Choroid plexus epithelial cell (primary cell): ENCODE measurements around the gene USF1.

Experiments
- DNase-seq: peaks from one replicate; pipeline ENCODE4 v3.0.0-alpha.2; 2010; ENCODE audit warnings: low read depth
- H3K4me3 ChIP-seq: 2 replicates; pipeline ENCODE4 v1.5.1; 2011; ENCODE audit warnings: low read depth, mild to moderate bottlenecking, control low read depth, low read length, moderate library complexity
- TF ChIP-seq, protein P1 (sequence below): conservative IDR thresholded peaks from 2 replicates; pipeline ENCODE4 v1.5.1; 2011; ENCODE audit warnings: low read depth, mild to moderate bottlenecking, control low read depth, inconsistent platforms, low read length, moderate library complexity

The USF1 gene

DNA sequence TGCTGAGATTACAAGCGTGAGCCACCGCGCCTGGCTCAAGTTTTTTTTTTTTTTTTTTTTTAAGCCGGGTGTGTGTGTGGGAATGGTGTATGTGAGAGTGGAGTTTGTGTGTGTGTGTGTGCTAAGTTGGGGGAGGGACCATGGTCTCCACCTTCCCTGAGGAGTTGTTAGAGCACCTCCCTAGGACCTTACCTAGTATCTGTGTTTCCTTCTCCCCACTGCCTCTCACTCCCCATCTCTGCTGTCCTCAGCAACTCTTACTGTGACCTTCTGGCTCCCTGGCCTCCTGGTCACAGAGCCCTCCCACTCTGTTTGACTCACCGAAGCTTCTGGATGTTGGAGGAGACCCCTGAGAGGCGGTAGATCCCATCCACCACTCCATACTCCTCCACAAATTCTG lies 13.5 kb upstream of the USF1 start:
- DNase-seq, result no peak
- TF ChIP-seq, protein P1, sequence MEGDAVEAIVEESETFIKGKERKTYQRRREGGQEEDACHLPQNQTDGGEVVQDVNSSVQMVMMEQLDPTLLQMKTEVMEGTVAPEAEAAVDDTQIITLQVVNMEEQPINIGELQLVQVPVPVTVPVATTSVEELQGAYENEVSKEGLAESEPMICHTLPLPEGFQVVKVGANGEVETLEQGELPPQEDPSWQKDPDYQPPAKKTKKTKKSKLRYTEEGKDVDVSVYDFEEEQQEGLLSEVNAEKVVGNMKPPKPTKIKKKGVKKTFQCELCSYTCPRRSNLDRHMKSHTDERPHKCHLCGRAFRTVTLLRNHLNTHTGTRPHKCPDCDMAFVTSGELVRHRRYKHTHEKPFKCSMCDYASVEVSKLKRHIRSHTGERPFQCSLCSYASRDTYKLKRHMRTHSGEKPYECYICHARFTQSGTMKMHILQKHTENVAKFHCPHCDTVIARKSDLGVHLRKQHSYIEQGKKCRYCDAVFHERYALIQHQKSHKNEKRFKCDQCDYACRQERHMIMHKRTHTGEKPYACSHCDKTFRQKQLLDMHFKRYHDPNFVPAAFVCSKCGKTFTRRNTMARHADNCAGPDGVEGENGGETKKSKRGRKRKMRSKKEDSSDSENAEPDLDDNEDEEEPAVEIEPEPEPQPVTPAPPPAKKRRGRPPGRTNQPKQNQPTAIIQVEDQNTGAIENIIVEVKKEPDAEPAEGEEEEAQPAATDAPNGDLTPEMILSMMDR, result no peak
- no peak overlapping the region for H3K4me3 ChIP-seq

DNA sequence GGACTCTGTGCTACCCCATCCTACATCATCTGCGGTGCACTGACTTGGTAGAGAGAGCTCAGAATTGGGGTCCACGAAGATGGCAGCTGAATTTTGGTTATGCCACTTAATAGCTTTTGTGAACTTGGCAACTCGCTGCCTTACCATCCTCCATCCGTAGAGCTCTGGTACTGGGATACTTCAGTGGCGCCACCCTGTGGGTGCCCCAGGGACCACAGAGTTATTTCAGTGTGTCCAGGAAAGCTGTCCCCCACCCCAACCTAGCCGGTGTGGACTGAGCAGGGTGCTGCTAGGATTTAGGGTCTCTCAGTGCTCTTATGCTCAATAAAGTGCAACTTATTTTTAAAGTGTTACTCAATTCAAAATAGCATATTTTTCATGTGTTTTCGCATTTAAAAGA lies 9.0 kb upstream of the USF1 start:
- TF ChIP-seq, protein P1, result peak; percentile 17
- no peak overlapping the region for H3K4me3 ChIP-seq
- no peak for DNase-seq

DNA sequence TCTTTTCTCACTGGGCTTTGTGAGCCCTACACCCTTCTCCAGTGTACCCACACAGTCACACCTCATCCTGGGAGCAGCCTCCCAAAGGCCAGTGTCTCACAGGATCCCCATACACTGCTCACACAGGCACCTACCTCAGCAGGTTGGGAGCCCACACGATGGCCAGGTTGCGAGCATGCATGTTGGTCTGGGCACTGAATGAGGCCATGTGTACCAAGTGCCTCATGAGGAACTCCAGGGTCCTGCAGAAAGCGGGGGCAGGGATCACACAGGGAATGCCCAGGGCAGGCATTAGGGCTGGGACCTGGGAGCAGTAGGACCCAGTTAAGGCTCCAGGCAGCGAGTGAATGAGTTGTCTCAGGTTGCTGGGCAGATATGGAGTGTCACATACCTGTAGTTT lies 8.5 kb upstream of the USF1 start:
- TF ChIP-seq, protein P1, result no peak
- no peak overlapping the region for H3K4me3 ChIP-seq
- DNase-seq, result no peak

DNA sequence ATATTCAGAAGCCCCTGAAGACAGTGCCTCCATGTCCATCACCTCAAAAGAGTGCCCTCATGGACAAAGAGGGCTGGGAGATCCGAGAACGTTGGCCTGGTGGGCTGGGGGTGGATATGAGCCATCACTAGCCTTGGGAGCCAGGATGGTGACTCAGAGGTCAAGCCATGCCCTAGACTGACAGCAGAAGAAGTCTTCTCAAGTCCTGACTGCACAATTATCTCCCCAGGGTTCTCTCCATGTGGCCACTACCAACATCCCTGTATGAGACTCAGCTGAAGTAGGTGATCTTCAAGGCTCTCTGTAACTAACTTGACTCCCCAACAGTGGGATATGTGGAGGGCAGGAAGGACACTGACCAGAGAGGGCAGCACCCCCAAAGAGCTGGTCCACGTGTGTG lies 7.1 kb upstream of the USF1 start:
- H3K4me3 ChIP-seq, result no peak overlapping the region
- TF ChIP-seq, protein P1, result no peak
- DNase-seq, result peak; percentile 15

DNA sequence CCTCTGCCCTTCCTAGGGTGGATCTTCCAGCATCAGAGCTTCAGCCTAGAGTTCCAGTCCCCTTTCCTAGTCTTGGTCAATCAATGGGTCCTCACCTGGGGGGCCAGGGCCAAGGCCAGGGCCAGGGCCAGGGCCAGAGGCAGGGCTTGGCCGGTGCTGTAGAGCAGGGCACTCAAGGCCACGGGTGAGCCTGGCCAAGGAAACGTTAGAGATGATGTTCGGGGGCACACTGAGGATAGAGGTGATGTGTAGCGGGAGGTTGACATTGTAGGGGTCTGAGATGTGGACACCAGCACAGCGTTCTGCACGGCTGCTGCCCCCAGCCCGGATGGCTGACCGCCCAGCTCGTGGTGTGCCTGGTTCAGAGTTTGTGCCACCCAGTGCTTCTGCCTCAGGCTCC lies 5.4 kb upstream of the USF1 start:
- DNase-seq, result no peak
- H3K4me3 ChIP-seq, result no peak overlapping the region
- TF ChIP-seq, protein P1, result no peak

DNA sequence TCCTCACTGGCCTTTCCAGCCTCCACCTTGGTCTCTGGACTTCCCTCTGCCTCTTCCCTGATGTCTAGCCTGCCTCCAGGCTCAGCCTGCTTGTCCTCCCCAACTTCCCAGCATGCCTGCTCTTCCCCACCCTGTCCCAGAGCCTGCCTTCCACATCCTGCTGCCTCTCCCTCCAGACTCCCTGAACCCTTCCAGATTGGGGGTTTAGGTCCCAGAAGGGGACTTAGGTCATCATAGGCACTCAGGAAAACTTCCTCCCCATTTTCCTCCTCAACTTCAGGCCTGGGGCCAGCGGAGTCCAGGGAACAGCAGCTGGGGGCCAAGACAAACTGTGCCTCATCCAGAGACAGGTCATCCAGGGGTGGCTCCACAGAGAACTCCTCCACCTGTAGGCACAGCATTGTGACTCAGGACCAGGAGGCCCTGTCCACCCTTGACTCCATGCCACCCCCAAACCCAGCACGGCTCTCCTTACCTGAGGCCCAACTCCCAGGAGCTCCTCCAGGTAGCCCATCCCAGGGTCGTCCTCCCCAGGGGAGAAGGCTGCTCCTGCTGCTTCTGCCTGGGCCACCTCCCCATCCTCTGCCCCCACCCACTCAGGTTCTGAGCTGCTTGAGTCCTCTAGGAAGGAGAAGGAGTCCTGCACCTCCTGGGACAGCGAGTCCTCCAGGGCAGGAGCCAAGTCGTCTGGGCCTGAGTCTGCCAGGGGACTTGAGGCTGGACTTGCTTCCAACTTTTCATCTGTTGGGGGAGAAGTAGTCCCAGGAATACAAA lies 3.4 kb upstream of the USF1 start:
- TF ChIP-seq, protein P1, result no peak
- no peak for DNase-seq
- H3K4me3 ChIP-seq, result no peak overlapping the region
